CD14-positive monocyte (primary cell): ENCODE measurements around the gene ZYX. TPM values are rescaled to one million over a fixed set of nuclear protein-coding genes. Genes with fewer than 3 reads are reported as not detected.

Source experiments
- DNase-seq, 3 donors: peaks; one replicate each; pipeline ENCODE4 v3.0.0-alpha.2; 2011 to 2022
- H2AFZ ChIP-seq: 2 replicates; pipeline ENCODE4 v1.6.0; 2012; ENCODE audit warnings: mild to moderate bottlenecking, low read depth, low read length, inconsistent platforms; ENCODE audit not compliant: insufficient read depth, poor library complexity, severe bottlenecking
- H3K27ac ChIP-seq, 2 donors: 1 replicate in 1 of 2; 2 replicates in 1 of 2; pipeline ENCODE4 v1.5.1; 2012 to 2013; ENCODE audit warnings: low read length in 2 of 2, control low read depth in 1 of 2, inconsistent platforms in 1 of 2, low read depth in 1 of 2, mild to moderate bottlenecking in 1 of 2
- H3K27me3 ChIP-seq, 2 donors: one replicate each; pipeline versions ENCODE4 v1.6.0 to v1.6.1; 2011 to 2013; ENCODE audit warnings: low read length in 2 of 2; ENCODE audit not compliant: control insufficient read depth in 2 of 2, insufficient read depth in 2 of 2
- H3K36me3 ChIP-seq, 2 donors: replicated peaks in 1 of 2; 1 replicate in 1 of 2; 2 replicates in 1 of 2; pipeline versions ENCODE4 v1.5.1 to v1.6.1; 2012 to 2013; ENCODE audit warnings: low read length in 2 of 2, control low read depth in 1 of 2, inconsistent platforms in 1 of 2, mild to moderate bottlenecking in 1 of 2; ENCODE audit not compliant: insufficient read depth in 2 of 2, control insufficient read depth in 1 of 2
- H3K4me1 ChIP-seq, 2 donors: 1 replicate in 1 of 2; 2 replicates in 1 of 2; pipeline versions ENCODE4 v1.5.1 to v1.6.1; 2012 to 2013; ENCODE audit warnings: low read length in 2 of 2, control low read depth in 1 of 2, inconsistent platforms in 1 of 2, mild to moderate bottlenecking in 1 of 2, moderate library complexity in 1 of 2; ENCODE audit not compliant: insufficient read depth in 2 of 2, control insufficient read depth in 1 of 2
- H3K4me2 ChIP-seq: replicated peaks from 2 replicates; pipeline ENCODE3; 2012; ENCODE audit warnings: low read length, moderate library complexity, mild to moderate bottlenecking; ENCODE audit not compliant: poor library complexity, severe bottlenecking; ENCODE audit errors: extremely low read depth
- H3K4me3 ChIP-seq, 3 experiments: fragments of 200-600 bp in 1 of 3; sonication (generic) in 1 of 3; replicated peaks in 1 of 3; 1 replicate in 2 of 3; 2 replicates in 1 of 3; pipeline ENCODE4 v1.5.1; 2011 to 2013; ENCODE audit warnings: low read length in 3 of 3, mild to moderate bottlenecking in 3 of 3, control low read depth in 2 of 3, low read depth in 2 of 3, inconsistent platforms in 1 of 3, moderate library complexity in 1 of 3
- H3K79me2 ChIP-seq: 2 replicates; pipeline ENCODE4 v1.6.0; 2012; ENCODE audit warnings: mild to moderate bottlenecking, control low read depth, inconsistent platforms, low read length, moderate library complexity; ENCODE audit not compliant: insufficient read depth
- H3K9ac ChIP-seq: 2 replicates; pipeline ENCODE4 v1.6.0; 2017; ENCODE audit warnings: low read length, mild to moderate bottlenecking; ENCODE audit not compliant: insufficient read depth, poor library complexity, severe bottlenecking
- H3K9me3 ChIP-seq, 2 donors: replicated peaks in 1 of 2; 1 replicate in 1 of 2; 2 replicates in 1 of 2; pipeline versions ENCODE4 v1.5.1 to v1.6.1; 2012 to 2013; ENCODE audit warnings: low read length in 2 of 2, control low read depth in 1 of 2; ENCODE audit not compliant: control insufficient read depth in 1 of 2, insufficient read depth in 1 of 2
- H4K20me1 ChIP-seq: 2 replicates; pipeline ENCODE4 v1.6.0; 2012; ENCODE audit warnings: mild to moderate bottlenecking, low read length, control low read depth, moderate library complexity; ENCODE audit not compliant: insufficient read depth
- H3K27ac Mint-ChIP-seq, 7 donors: one replicate each; pipeline ENCODE4 v1.8.0; 2020; ENCODE audit warnings: mild to moderate bottlenecking in 7 of 7, mixed read lengths in 7 of 7, moderate library complexity in 6 of 7, inconsistent platforms in 2 of 7
- H3K27me3 Mint-ChIP-seq, 3 donors: one replicate each; pipeline ENCODE4 v1.8.0; 2021 to 2022; ENCODE audit warnings: low read depth in 3 of 3, mild to moderate bottlenecking in 3 of 3, mixed read lengths in 3 of 3, moderate library complexity in 3 of 3, inconsistent platforms in 1 of 3
- H3K36me3 Mint-ChIP-seq, 2 donors: one replicate each; pipeline ENCODE4 v1.8.0; 2020; ENCODE audit warnings: mixed read lengths in 2 of 2, inconsistent platforms in 1 of 2, mild to moderate bottlenecking in 1 of 2
- H3K4me1 Mint-ChIP-seq: one replicate; pipeline ENCODE4 v1.8.0; 2020; ENCODE audit warnings: mild to moderate bottlenecking, mixed read lengths
- H3K4me3 Mint-ChIP-seq, 2 donors: one replicate each; pipeline ENCODE4 v1.8.0; 2020; ENCODE audit warnings: mild to moderate bottlenecking in 2 of 2, mixed read lengths in 2 of 2, moderate library complexity in 1 of 2
- H3K9me3 Mint-ChIP-seq, 7 donors: one replicate each; pipeline ENCODE4 v1.8.0; 2020 to 2022; ENCODE audit warnings: mixed read lengths in 7 of 7, mild to moderate bottlenecking in 6 of 7, moderate library complexity in 6 of 7, inconsistent platforms in 2 of 7
- CTCF ChIP-seq: fragments of 200-600 bp; IDR thresholded peaks from one replicate; pipeline ENCODE4 v1.8.0; 2022; ENCODE audit warnings: antibody characterized with exemption, mild to moderate bottlenecking
- WGBS: methylation state at CpG from one replicate; pipeline ENCODE4 v1.1.5; 2013; ENCODE audit warnings: missing lambda C conversion rate; ENCODE audit not compliant: insufficient coverage; 5-methylcytosine and 5-hydroxymethylcytosine counted together
- intact Hi-C, 2 donors: fragments of 100-400 bp; cut with micrococcal nuclease; formaldehyde crosslinking; loops; one replicate each; pipeline versions ENCODE4 v1.15.0 to v1.15.1; 2023
- polyA plus RNA-seq, 3 donors: library from polyadenylated mRNA; depleted of rRNA in 1 of 3; unstranded in 2 of 3; stranded (reverse) in 1 of 3; fragments of 300-500 nt in 2 of 3; fragments of >200 nt in 1 of 3; fragmentation: Illumina TruSeq in 2 of 3; gene quantifications; 1 replicate in 2 of 3; 2 replicates in 1 of 3; pipeline ENCODE4 v1.2.3, GENCODE V29; 2012 to 2021

The ZYX gene
- polyA plus RNA-seq, 3 donors, result 198 to 417 (median 331) TPM

GRCh38 chr7:143363016-143363937, 17.9 kb upstream of the ZYX start:
- Mint-ChIP-seq H3K4me3 (peak overlapping the region; percentile 77 to 89), H3K36me3 (peaks cover 8 to 14% of the 10 kb centered on the region in 2 donors), H3K27me3 (peaks cover 53 to 64% (median 61%) of the 10 kb centered on the region in 3 donors), H3K27ac (no peak overlapping the region), H3K4me1 (peaks cover 26% of the 10 kb centered on the region), H3K9me3 (peaks cover 0 to 24% (median 6%) of the 10 kb centered on the region in 7 donors)
- H3K27me3 ChIP-seq, result peaks cover 32 to 49% of the 10 kb centered on the region in 2 donors
- H3K4me1 ChIP-seq, result peaks cover 15 to 27% of the 10 kb centered on the region in 2 donors
- H3K27ac ChIP-seq, result no peak overlapping the region
- no peak for DNase-seq
- peak overlapping the region in 2 of 3 experiments; percentile 9 to 67 for H3K4me3 ChIP-seq
- 69% methylated on average over 19 of the region's 19 CpGs for WGBS
- peak overlapping the region; percentile 87 for H3K4me2 ChIP-seq
- peak overlapping the region; percentile 75 for H2AFZ ChIP-seq
- no peak overlapping the region for H3K9ac ChIP-seq
- H3K36me3 ChIP-seq, result no peaks in the 10 kb centered on the region
- H4K20me1 ChIP-seq, result no peaks in the 10 kb centered on the region
- intact Hi-C loops, result loop anchor here in 1 of 2 donors (10.0 kb wide), 1 partner anchor 52 kb away; no protein-coding TSS in a partner anchor
- TF ChIP-seq CTCF, result no peak
- no peaks in the 10 kb centered on the region for H3K9me3 ChIP-seq
- H3K79me2 ChIP-seq, result no peaks in the 10 kb centered on the region

GRCh38 chr7:143367972-143368371, 13.2 kb upstream of the ZYX start:
- intact Hi-C loops, result loop anchor here in 1 of 2 donors (10.0 kb wide), 1 partner anchor 47 kb away; no protein-coding TSS in a partner anchor
- H3K9me3 ChIP-seq, result no peaks in the 10 kb centered on the region
- peaks cover 21 to 28% of the 10 kb centered on the region in 2 donors for H3K27me3 ChIP-seq
- no peak overlapping the region for H2AFZ ChIP-seq
- WGBS, result 100% methylated on average over 3 of the region's 4 CpGs
- no peaks in the 10 kb centered on the region for H4K20me1 ChIP-seq
- no peak overlapping the region for H3K4me2 ChIP-seq
- DNase-seq, result no peak
- Mint-ChIP-seq H3K4me1 (peaks cover 19% of the 10 kb centered on the region), H3K9me3 (peaks cover 0 to 9% (median 2%) of the 10 kb centered on the region in 7 donors), H3K27me3 (peaks cover 22 to 33% (median 32%) of the 10 kb centered on the region in 3 donors), H3K27ac (no peak overlapping the region), H3K36me3 (peaks cover 7 to 9% of the 10 kb centered on the region in 2 donors), H3K4me3 (no peak overlapping the region)
- H3K36me3 ChIP-seq, result no peaks in the 10 kb centered on the region
- no peaks in the 10 kb centered on the region for H3K79me2 ChIP-seq
- H3K4me1 ChIP-seq, result peaks cover 18 to 20% of the 10 kb centered on the region in 2 donors
- no peak overlapping the region for H3K27ac ChIP-seq
- no peak overlapping the region for H3K9ac ChIP-seq
- no peak overlapping the region for H3K4me3 ChIP-seq
- no peak for TF ChIP-seq CTCF
